Cardiac muscle cell (in vitro differentiated cells and primary cell): ENCODE measurements around the gene OR2A42. TPM values are rescaled to one million over a fixed set of nuclear protein-coding genes. Genes with fewer than 3 reads are reported as not detected.
"Not testable (repeated sequence)": the region's sequence is repeated elsewhere in the genome, so short reads cannot be mapped to it uniquely, and the experiment has no call there.

Experiments
- DNase-seq, 2 donors: peaks; one replicate each; pipeline versions ENCODE4 v3.0.0 to v3.0.0-alpha.2; 2010 to 2017; ENCODE audit warnings: low read depth in 1 of 2, low spot score in 1 of 2
- H3K27ac ChIP-seq: fragments of 200-600 bp; sonication (generic); 2 replicates; pipeline ENCODE4 v1.5.1; 2016
- H3K27me3 ChIP-seq: fragments of 200-600 bp; sonication (generic); 2 replicates; pipeline ENCODE4 v1.6.0; 2016; ENCODE audit warnings: control low read depth
- H3K36me3 ChIP-seq: fragments of 200-600 bp; sonication (generic); 2 replicates; pipeline ENCODE4 v1.5.1; 2016; ENCODE audit warnings: control low read depth
- H3K4me1 ChIP-seq: fragments of 200-600 bp; sonication (generic); 2 replicates; pipeline ENCODE4 v1.8.1; 2017; ENCODE audit warnings: low read depth, mild to moderate bottlenecking, mixed run types
- H3K4me3 ChIP-seq: fragments of 200-600 bp; sonication (generic); 2 replicates; pipeline ENCODE4 v1.5.1; 2016; ENCODE audit warnings: mild to moderate bottlenecking
- H3K9me3 ChIP-seq: fragments of 200-600 bp; sonication (generic); 2 replicates; pipeline ENCODE4 v1.5.1; 2017; ENCODE audit warnings: low read depth, mild to moderate bottlenecking, control low read depth
- polyA plus RNA-seq: library from polyadenylated mRNA; unstranded; fragments of >200 nt; fragmentation: Nextera tagmentation; extraction: Ambion mirVana; gene quantifications from 2 replicates; pipeline ENCODE4 v1.2.1, GENCODE V29; 2016
- total RNA-seq: library from RNA; depleted of rRNA; stranded (reverse); fragments of >200 nt; gene quantifications from 2 replicates; pipeline ENCODE4 v1.2.3, GENCODE V29; 2016

Gene OR2A42
- total and polyA plus RNA-seq, 2 experiments from 2014 or later: not detected

DNA sequence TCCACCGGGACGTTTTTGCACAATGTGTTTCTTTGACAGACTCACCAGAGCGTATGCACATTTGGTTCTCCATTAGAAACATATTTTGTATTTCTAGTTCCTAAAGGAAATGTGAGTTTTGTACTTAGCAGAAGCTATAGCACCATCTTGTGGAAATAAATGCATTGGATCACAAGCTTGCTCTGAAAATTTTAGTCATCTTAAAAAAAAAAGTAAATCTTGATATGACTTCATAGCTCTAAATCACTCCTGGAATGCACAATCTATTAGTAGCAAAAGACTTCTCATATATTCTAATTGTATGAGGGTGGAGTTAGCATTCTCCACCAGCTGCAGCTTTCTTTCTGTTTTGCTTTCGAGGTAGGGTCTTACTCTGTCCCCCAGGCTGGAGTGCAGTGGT, 20.3 kb downstream of the OR2A42 start:
- not testable (repeated sequence) for H3K27ac ChIP-seq, H3K4me1 ChIP-seq, H3K36me3 ChIP-seq, DNase-seq, H3K9me3 ChIP-seq, H3K27me3 ChIP-seq, H3K4me3 ChIP-seq

- not testable (repeated sequence) for DNase-seq, H3K4me1 ChIP-seq, H3K27me3 ChIP-seq, H3K27ac ChIP-seq, H3K4me3 ChIP-seq, H3K36me3 ChIP-seq, H3K9me3 ChIP-seq
Observed at GRCh38 chr7:144218581-144218980, 20.8 kb downstream of the OR2A42 start.

- not testable (repeated sequence) for H3K9me3 ChIP-seq, H3K4me3 ChIP-seq, H3K36me3 ChIP-seq, H3K27me3 ChIP-seq, H3K27ac ChIP-seq, H3K4me1 ChIP-seq, DNase-seq
Observed at GRCh38 chr7:144217200-144217599, 22.2 kb downstream of the OR2A42 start.

DNA sequence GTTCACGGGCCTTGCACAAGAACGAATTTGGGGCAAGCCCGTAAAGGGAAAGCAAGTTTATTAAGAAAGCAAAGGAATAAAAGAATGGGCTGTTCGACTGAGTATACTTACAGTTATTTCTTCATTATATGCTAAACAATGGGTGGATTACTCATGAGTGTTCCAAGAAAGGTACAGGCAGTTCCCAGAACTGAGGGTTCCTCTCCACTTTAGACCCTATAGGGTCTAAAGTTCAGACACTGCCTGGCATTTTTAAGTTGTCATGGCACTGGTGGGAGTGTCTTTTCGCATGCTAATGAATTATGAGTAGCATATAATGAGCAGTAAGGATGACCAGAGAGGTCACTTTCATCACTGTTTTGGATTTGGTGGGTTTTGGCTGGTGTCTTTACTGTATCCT, 34.1 kb downstream of the OR2A42 start:
- not testable (repeated sequence) for H3K4me1 ChIP-seq, H3K36me3 ChIP-seq, H3K4me3 ChIP-seq, H3K27ac ChIP-seq, DNase-seq, H3K27me3 ChIP-seq, H3K9me3 ChIP-seq

- not testable (repeated sequence) for H3K27me3 ChIP-seq, H3K27ac ChIP-seq, H3K4me1 ChIP-seq, H3K9me3 ChIP-seq, H3K36me3 ChIP-seq, H3K4me3 ChIP-seq, DNase-seq
Observed at GRCh38 chr7:144203086-144203485, 36.3 kb downstream of the OR2A42 start.

DNA sequence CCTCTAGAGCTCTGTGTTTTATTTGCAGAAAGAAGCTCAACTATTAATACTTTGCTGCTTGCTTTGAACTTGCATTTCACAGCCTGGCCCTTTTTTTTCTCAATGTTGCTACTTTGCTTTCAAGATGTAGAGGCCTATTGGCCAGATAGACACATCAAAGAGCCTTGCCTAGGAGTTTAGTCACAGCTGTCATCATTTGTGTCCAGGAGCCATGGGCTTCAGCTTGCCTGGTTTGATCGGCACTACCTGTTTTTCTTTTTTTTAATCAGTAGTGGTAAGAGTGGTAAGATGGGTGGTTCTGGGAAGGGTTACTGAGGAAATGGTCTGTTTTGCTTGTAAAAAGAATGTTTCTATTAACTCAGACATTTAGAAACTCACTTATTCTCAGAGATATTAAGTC, 37.4 kb downstream of the OR2A42 start:
- H3K36me3 ChIP-seq, H3K4me3 ChIP-seq, DNase-seq, H3K27me3 ChIP-seq, H3K4me1 ChIP-seq, H3K9me3 ChIP-seq, H3K27ac ChIP-seq: not testable (repeated sequence)

DNA sequence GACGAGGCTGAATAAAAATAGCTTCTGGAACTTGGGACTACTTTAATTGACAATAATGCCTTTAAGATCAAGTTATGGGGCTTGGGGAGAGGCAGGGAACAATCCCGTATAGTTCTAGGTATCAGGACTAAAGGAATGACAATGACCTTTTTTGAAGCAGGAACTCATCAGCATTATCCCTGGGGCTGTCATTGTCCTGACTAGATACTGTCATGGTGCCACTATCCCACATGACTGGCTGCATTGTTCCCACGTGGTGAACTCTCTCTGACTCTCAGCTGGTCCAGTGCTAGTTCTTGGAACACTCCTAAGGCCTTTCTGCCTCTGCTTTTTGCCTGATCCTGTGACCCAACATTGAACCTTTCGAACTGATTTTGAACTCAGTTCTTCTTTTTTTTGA, 40.5 kb downstream of the OR2A42 start:
- not testable (repeated sequence) for DNase-seq, H3K4me3 ChIP-seq, H3K9me3 ChIP-seq, H3K27ac ChIP-seq, H3K36me3 ChIP-seq, H3K27me3 ChIP-seq, H3K4me1 ChIP-seq

DNA sequence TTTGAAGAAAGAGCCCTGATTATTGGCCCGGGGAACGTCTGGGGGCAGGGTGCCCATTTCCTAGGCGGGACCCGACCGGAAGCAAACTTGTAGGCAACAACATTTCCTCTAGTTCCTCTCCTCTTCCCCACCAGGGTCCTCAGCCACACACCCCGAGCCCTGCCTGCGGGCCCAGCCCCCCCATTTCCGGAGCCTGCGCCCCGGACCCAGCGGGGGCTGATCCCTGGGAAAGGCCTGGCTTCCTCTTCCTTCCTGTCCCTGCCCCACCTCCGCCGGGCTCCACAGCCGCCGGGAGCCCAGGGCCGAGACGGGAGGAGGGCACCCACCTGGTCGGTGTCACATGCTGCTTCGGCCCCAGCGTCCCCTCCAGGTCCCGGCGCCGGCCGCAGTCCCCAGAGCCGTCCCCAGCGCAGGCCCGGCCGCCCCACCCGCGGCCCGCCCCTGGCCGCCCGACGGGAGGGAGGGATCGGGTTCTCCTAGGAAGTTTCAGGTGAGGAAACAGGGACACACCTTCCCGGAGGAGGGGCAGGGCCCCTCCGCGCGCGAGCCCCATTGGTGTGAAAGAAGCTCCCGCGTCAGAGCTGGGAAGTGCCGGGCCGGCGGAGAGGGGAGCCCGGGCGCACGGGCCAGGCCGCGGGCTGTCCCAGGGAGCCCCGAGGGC, 44.1 kb downstream of the OR2A42 start, which contains the start of gene ARHGEF35:
Gene ARHGEF35 (minus strand): TSS at position 622 of the 661 bp plus-strand sequence. CDS start 7,450 bp downstream, outside the sequence.
- H3K27me3 ChIP-seq, H3K36me3 ChIP-seq, H3K9me3 ChIP-seq, DNase-seq, H3K27ac ChIP-seq, H3K4me1 ChIP-seq, H3K4me3 ChIP-seq: not testable (repeated sequence)

GRCh38 chr7:144194453-144194852, 45.0 kb downstream of the OR2A42 start:
- not testable (repeated sequence) for H3K27ac ChIP-seq, H3K9me3 ChIP-seq, H3K36me3 ChIP-seq, H3K4me3 ChIP-seq, H3K4me1 ChIP-seq, H3K27me3 ChIP-seq, DNase-seq

DNA sequence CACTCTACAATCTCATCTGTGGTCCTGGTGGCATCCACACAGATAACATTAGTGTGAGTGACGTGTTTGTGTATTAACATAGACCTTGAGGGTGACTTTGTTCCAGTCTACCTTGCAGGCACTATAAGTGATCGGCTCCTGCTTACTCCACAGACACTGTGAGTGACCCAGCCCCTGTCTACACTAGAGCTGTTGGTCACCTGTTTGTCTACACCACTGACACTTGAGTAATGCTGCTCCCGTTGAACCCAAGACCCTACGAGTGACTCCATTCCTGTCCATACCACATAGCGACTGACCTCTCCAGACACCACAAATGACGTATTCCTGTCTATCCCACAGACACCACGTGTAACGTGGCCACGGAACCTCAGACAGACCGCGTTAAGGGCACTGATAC, 45.6 kb downstream of the OR2A42 start:
- not testable (repeated sequence) for H3K4me3 ChIP-seq, H3K4me1 ChIP-seq, H3K27me3 ChIP-seq, DNase-seq, H3K36me3 ChIP-seq, H3K9me3 ChIP-seq, H3K27ac ChIP-seq

DNA sequence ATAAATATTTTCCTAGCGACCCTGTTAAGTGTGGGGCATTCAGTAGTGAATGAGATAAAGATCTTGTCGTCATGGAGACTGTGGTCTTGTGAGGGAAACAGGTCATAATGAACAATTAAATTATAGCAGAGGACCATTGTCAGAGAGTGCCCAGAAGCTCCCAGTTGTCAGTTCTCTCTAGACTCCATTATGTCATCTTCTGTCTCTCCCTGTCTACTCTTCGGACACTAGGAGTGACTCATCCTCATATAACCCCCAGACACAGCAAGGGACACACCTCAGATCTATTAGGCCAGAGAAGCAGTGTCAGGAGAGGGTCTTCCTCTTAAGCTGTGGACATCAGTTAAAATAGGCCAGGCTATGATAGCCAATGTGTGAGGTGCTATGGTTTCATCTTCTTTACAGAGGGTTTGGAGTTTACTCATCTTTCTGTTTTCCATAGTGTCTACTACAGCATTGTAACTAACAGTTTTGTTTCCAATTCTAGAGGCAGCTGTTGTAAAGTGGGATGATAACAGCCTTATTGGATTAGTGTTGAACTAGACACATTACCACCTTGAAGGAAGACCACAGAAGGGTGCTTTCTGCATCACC, 50.7 kb downstream of the OR2A42 start:
- not testable (repeated sequence) for DNase-seq, H3K27ac ChIP-seq, H3K4me1 ChIP-seq, H3K9me3 ChIP-seq, H3K27me3 ChIP-seq, H3K36me3 ChIP-seq, H3K4me3 ChIP-seq

DNA sequence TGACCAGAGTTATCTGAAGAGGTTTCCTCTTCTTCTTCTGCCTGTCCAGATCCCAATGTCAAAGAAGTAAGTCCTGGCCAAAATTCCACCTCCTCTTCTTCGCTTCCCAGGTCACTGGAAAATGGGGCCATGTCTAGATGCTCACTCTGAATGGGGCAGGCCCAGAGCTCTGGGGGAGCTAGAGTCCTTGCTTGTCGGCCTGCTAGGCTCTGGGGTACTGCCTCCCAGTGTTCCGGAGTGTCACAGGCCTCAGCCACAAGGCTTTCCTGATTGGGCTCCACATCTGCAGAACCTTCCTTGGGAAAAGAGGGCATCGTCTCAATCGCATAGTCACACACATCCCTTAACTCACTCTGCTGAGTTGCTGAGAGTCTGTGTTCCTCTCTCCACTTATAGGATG, 51.6 kb downstream of the OR2A42 start:
- not testable (repeated sequence) for H3K27me3 ChIP-seq, DNase-seq, H3K27ac ChIP-seq, H3K4me3 ChIP-seq, H3K4me1 ChIP-seq, H3K36me3 ChIP-seq, H3K9me3 ChIP-seq

DNA sequence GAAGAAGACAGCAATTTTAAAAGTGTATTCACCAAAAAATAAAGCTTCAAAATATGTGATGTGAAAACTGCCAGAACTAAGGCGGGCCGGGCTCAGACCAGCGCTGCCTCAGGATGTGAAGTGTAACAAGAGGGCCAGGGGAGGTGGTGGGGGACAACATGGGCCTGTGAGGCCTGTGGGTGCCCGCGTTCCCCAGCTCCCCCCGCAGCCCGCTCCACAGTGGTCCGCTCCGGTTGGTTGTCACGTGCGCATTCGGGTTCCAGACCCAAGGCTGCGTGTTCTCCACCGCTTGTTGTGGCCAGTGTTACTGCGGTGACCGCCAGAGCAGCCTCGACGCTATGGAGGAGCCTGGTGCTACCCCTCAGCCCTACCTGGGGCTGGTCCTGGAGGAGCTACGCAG, 56.2 kb downstream of the OR2A42 start, which contains the start of gene CTAGE4:
Gene CTAGE4 (plus strand): TSS at position 301 of the 400 bp plus-strand sequence. CDS start 38 bp downstream, at position 339.
- H3K4me3 ChIP-seq, H3K9me3 ChIP-seq, H3K27ac ChIP-seq, H3K4me1 ChIP-seq, H3K36me3 ChIP-seq, H3K27me3 ChIP-seq, DNase-seq: not testable (repeated sequence)

DNA sequence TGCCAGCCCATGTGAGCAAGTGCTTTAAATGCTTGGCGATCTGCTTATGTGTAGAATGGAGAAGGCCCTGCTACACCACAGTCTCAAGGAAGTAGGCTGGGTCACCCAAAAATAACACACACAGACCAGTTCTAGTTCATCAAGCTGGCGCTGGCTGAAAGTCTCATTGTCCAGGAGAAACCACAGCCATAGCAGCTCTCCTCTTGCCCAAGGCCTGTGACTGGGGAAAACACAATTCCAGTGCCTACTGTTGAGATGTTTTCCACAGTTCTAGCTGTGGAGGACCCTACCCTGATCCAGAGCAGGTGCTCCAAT, 60.3 kb downstream of the OR2A42 start:
- not testable (repeated sequence) for H3K36me3 ChIP-seq, H3K4me3 ChIP-seq, H3K27ac ChIP-seq, H3K27me3 ChIP-seq, H3K9me3 ChIP-seq, DNase-seq
- H3K4me1 ChIP-seq: peaks cover 16% of the 10 kb centered on the region
